ENCODE results near the gene HMG20B.

HMG20B gene

DNA sequence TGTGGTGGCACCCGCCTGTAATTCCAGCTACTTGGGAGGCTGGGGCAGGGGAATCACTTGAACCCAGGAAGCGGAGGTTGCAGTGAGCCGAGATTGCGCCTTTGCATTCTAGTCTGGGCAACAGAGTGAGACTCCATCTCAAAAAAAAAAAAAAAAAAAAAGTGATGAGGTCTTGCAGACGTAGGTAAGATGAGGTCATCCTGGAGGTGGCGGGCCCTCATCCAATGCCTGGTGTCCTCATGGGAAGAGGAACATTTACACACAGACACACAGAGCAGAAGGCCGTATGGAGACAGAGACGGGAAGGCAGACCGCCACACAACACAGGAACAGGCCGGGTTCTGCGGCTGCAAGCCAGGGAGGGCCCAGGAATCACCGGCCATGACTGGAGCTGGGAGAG is 49.5 kb downstream of the HMG20B start:
- DNase-seq: no peak

DNA sequence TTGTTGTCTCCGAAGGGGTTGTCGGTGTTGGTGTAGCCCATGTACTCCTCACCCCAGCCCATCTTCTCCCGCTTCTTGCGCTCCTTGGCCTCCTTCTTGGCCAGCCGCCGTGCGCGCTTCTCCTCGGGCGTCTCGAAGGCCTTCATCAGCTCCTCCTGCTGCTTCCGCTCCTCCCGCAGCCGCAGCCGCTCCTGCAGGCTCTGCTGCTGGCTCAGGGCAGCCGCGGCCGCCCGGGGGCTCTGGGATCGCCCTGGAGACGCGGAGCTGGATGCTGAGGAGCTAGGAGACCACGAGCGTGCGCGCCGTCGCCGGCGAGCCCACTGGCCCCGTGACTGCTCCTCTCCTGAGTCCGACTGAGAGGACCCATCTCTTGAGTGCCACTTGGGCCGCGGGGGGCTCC is 51.0 kb downstream of the HMG20B start:
- no peak for DNase-seq

DNA sequence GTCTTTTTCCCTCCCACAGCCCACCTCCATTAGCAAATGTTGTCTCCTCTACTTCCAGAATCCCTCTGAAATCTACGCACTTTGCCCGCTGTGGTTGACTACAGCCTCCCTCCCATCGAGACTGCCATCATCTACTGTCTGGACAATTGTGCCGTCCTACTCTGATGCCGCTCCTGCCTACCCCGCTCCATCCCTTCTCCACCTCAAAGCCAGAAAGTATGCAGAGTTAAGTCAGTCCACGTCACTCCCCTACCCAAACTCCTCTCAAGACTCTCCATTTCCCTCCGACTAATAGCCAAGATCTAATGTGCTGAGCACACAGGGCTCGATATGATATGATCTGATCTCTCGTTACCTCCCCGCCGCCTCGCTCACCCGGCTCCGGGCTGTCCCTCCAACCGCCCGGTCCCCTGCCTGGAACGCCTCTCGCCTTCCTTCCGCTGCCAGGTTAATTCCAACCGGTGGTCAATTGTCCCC is 53.3 kb downstream of the HMG20B start:
- DNase-seq: no peak

DNA sequence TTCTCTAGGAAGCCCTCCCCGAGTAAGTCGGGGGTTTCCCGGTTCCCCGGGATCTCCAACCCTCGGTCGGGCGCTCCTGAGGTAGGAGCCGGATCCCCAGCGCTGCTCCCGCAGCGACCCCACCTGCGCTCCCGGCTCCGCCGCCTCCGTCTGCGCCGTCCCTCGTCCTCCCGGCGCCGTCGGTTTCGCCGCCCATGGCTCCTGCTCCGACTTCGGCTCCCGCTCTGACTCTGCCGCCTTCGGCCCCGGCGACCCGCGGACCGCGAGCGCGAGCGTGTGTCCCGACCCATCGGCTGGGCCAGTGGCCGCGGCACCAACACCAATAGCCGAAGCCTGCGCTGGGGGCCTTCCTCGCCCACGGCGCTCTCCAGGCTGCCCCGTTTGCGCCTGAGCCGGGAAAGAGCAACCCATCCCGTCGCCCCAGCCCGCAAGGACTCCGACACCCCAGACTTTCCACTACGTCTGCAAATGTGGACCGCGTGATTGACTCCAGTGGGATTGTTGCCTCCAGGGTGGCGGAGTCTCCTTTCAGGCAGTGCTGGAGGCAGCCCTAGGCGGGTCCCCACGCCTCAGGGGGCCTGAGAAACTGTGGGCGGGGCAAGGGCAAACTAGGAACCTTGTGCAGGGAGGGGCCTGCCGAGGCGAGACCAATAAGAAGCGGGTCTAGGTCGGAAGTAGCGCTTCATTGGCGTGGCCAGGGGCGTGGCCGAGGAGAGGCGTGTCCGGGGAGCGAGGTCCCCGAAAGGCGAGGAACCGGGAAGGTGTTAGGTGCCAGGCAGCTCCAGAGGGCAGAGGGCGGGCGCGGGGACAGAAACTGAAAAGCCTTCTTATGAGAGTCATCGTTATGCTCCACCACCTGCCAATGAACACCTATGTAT is 54.0 kb downstream of the HMG20B start, which contains the start of gene CACTIN:
CACTIN (minus strand) TSS at position 318 of the 878 bp plus-strand sequence; CDS start at position 290, 28 bp downstream.
- peak; percentile 98 to 99 for DNase-seq

DNA sequence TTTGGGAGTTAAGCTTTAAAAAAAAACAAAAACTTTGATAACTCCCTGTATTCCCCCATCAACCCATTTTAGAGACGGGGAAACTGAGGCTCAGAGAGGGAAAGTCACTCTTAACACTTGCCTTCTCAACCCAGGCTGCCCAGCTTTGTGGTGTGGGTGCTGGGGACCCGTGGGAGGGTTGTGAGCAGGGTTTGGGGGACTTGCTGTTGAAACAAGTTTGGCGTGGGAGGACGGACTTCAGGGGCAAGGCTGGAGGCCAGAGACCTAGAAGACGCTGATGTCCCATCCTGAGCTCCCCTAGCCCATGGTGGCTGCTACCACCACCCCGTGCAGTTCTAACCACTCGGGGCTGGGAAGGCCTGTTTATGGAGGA is 54.6 kb downstream of the HMG20B start:
- DNase-seq: no peak

Measured in CD4-positive, alpha-beta T cell treated with Interferon alpha-2 for 1 hour (primary cell).